Stimulated activated CD4-positive, alpha-beta T cell treated with anti-CD3 and anti-CD28 coated beads, Interleukin-2, amount 100 ng/mL, for 48 hours (primary cell): ENCODE data around the gene SLC2A13.
"Not testable (repeated sequence)": the region's sequence is repeated elsewhere in the genome, so short reads cannot be mapped to it uniquely, and the experiment has no call there.

ENCODE experiments used
- DNase-seq, 2 donors: peaks; one replicate each; pipeline ENCODE4 v3.0.0-alpha.2; 2020

Gene SLC2A13

DNA sequence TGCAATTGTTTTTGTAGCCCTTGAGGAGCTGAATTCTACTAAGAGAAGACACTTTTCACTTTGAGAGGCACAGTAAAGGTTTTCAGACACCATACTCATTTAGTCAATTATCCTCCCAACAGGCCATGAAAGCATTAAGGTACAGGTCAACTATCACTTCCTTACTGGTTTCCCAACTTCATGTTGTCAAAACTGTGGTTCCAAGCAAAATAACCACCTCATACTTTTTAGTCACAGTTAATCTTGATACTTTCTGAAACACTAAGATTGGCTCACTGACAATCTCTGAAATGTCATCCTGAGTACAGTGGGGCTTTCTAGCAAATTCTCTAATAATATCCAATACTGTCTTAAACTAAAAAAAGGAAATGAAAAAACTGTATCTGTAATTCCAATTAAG lies 71.7 kb downstream of the SLC2A13 start:
- no peak for DNase-seq

DNA sequence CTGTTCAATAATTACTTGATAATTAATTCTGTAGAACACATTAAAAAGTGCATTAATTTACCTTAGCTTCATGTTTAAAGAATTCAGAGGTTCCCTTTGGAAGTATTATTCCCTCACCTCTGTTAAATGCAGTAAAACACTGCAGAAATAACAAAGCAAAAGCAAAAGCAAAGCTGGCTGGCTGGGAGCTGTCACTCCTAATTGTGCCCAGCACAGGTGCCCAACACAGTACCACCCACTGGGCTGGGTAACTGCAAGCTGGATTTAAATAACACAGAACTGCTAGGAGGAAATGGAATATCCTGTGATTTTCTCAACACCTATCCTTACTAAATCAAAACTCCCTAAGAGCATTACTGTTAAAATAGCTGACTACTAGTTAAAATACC lies 72.6 kb downstream of the SLC2A13 start:
- no peak for DNase-seq

DNA sequence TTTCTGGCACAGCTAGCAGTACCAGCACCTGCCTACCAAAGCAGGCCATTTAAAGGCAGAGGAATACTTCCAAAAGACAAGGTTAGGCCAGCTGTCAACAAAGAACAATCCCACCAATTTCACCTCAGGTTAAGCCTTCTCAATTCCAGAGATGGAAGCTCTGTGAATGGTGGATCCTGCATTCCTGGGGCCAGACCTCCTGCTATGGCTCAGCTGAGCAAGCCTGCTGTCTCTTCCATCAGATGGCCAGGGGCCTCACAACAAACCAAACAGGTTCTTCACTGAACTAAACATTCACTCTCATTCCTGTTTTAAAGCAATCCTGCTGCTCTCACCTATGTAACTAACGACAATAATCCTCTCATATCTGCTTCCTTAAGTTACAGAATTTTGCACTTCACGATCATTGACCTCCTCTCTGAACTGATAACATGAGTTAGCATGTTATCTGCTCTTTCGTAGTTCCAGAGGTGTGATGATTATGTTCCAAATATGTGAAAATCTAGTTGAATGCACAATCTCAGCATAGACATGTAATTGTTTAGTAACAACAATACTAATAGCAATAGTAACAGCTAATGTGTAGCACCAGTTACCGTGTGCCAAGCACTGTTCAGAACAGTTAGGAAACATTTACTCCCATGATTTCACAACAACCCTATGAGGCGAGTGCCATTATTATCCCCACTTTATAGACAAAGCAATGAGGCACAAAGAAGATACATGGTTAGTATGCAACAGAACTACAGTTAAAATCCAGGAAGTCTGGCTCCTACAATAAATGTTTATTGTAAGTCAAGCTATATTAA lies 73.2 kb downstream of the SLC2A13 start:
- no peak for DNase-seq

DNA sequence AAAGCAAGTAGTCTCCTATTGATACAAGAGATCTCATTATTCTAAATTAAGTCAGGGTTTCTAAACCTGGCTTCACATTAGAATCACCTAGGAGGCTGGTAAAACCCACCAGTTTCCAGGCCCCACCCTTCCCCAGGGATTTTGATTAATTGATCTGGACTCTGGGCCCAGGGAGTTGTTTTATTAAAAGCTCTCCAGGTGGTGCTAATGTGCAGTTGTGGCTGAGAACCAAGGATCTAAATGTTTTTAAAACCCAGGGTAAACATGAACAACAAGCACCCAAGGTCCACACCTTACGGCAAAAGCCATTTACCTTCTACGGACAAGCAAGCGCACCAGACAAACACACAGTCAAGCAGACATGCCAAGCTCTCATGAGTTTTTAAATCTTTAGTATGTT lies 73.9 kb downstream of the SLC2A13 start:
- DNase-seq: no peak

DNA sequence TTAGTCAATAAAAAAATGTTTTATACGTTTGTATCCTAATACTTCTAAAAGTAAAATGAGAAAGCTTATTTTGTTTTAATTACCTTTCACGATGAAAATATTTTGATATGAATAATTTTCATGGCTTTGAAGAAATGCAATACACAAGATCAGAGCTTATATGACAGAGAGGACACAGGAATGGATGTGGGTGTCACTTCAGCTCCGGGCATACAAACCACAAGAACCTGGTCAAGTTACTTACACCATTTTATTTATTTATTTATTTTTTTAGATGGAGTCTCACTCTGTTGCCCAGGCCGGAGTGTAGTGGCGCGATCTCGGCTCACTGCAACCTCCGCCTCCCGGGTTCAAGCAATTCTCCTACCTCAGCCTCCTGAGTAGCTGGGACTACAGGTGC lies 74.9 kb downstream of the SLC2A13 start:
- DNase-seq: not testable (repeated sequence)

DNA sequence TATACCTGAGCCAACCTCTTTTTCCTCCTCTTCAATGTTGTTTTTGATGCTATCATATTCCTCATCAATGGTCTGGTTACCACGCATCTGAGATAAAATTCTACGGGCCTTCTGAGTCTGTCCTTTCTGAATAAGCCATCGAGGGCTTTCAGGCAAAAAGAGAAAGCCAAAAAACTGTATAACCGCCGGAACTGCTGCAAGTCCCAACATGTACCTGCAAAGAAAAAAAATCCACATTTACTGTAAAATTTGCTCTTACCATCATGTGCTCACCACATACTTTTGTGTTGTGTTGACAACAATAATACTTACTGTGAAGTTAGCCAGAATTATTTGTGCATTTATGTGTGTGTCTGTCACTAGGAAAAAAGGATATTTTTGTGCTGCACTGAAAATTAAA lies 77.6 kb downstream of the SLC2A13 start:
- no peak for DNase-seq

DNA sequence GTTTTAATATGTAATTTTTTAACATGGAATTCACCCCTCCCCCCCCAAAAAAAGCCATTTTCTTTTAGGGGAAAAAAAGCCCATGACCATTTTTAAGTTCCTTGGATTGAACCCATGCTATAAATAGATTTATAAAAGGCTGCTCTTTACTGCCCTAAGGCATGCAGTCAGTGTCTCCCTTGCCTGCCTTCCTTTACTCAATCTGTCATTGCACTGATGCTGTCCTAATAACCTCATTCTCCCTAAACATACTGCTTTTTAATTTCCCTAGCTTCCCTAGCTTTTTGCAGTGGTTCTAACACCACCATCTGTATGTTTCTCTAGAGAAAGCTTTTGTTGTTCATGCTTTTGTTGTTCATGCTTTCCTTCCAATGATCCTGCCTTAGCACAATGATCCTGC lies 83.0 kb downstream of the SLC2A13 start:
- no peak for DNase-seq

DNA sequence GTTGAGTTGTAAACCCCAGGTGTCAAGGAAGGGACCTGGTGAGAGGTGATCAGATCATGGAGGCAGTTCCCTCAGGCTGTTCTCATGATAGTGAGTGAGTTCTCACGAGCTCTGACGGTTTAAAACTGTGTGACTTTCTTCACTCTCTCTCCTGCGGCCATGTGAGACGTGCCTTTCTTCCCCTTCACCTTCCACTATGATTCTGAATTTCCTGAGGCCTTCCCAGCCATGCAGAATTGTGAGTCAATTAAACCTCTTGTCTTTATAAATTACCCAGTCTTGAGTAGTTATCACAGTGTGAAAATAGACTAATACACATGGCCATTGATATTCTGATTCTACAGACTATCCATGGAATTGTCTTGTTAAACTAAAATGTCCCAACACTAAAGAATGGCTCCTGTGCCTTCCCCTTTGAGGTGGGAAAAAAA lies 85.6 kb downstream of the SLC2A13 start:
- no peak for DNase-seq

DNA sequence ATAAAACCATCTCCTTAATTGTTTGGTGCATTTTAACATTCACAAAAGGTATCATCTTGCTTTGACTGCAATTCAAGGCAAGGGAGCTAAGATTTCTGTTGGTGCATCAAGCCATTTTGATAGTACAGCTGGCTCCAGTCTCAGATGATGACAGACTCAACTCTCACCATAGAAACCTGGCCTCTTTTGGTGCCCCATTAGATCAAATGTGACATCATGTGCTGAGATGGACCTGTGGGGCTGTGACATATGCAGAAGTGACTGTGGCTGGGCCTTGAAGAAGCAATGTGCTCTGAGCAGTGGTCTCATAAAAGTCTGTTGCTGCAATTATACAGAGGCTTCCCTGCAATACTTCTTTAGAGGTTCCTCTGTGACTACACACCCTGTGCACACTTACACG lies 88.4 kb downstream of the SLC2A13 start:
- no peak for DNase-seq

DNA sequence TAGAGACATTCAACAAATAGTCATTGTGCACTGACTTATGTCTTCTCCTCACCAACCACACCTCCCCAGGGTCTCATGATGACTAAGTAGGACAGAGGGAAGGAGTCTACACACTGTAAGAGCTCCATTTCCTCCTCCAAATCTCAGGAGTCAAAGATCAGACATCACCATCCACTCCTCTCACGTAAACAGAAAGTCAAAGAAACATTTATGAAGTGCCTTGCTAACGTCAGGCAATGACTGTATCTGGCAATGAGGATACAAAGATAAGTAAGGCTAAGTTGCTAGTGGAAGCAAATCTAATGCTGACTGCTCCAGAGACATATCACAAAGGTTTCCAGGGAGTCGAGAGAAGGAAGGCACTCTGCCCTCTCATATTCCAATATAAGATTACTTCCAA lies 88.9 kb downstream of the SLC2A13 start:
- DNase-seq: no peak

DNA sequence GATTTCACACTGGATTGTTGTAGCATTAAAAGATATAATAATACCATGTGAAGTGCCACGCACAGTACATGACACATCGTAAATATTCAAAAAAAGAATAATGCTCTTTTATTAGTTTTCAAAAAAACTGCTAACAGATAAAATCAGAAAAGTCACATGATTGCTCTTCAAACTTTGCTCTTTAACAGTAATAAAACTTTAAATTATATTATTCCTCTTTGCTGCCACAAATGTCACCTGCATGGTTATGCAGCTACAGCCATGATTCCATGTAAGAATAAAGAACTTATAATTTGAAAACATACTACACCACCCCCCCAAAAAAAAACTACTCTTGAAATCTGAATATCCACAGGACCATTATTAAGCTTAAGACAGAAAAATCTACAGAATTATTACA lies 90.0 kb downstream of the SLC2A13 start:
- DNase-seq: no peak

DNA sequence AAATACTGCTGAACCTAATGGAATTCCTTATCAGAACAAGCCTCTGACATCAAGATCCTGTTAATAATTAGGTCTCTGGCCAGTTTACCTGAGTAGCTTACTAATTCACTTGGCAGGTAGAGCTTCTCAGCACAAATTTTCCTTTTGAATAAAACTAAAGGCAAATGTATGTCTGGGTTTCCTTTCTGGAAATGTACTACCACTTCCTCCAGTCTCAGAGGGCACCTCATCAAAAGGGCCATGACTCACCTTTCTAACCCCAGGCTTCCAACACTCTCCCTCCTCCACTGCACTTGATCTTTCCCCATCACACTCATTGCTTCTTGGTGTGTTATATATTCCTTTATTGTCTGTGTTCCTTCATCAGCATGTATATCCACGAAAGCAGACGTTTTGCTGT lies 90.5 kb downstream of the SLC2A13 start:
- DNase-seq: no peak

DNA sequence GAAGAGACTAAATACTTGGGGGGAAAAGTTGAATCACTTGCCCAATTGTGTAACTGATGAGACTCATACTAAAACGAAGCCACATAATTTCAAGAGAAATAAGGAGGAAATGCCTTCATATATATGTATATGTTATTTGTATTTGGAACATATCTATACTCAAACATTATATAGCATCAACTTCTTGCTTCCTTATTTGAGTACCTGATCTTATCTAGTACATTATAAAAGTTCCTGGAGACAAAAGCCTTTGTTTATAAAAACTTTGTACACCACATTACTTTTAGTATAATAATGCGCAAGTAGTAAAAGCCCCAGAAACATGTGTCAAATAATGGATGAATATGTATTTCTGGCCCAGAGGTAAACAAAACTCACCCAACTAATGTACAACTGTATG lies 92.0 kb downstream of the SLC2A13 start:
- no peak for DNase-seq

DNA sequence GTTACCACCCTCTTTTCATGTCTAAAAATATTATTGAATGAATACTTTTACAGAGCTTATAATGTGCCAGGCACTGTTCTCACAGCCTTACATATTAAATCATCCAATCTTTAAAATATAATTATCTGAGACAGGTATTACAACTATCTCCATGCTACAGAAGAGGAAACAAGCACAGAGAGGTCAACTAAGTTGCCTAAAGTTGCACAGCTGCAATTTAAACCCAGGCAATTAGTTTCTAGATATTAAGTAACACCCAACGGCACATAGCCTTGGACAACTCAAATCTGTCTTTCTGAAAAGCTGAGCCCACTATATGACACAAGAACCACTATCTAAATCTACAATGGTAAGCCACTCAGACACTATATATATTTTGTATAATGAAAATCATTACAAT lies 92.6 kb downstream of the SLC2A13 start:
- no peak for DNase-seq

DNA sequence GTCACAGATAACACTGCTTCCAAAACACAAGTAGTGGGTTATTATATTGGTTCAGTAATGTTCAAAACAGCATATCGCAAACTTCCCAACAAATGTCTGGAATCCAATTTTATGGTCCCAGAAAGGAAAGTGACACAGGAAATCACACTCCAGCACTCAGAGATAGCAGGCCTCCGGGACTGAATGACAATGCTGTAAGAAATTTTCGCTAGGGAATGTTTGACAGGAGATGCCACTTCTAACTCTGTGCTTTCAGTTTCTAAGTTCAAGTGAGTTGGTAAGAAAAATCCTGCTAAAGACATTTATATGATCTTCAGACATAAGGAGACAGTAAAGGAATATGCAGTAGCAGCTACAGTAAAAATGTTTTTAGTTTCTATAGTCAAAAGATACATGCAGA lies 93.2 kb downstream of the SLC2A13 start:
- DNase-seq: no peak

DNA sequence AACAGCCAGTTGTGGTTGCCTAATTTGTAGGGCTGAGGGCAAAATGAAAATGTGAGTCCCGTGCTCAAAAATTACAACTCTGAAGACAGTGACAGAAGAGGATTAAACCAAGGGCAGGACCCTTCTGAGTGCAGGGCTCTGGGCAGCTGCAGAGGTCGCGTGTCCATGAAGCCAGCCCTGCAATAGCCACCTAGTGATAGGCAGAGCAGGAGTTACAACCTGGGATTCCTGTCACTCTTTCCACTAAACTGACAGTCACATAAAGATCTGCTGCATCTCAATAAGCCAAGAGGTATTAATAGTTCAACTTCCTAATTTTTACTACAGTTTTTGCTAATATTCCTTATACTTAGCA lies 94.1 kb downstream of the SLC2A13 start:
- DNase-seq: no peak

DNA sequence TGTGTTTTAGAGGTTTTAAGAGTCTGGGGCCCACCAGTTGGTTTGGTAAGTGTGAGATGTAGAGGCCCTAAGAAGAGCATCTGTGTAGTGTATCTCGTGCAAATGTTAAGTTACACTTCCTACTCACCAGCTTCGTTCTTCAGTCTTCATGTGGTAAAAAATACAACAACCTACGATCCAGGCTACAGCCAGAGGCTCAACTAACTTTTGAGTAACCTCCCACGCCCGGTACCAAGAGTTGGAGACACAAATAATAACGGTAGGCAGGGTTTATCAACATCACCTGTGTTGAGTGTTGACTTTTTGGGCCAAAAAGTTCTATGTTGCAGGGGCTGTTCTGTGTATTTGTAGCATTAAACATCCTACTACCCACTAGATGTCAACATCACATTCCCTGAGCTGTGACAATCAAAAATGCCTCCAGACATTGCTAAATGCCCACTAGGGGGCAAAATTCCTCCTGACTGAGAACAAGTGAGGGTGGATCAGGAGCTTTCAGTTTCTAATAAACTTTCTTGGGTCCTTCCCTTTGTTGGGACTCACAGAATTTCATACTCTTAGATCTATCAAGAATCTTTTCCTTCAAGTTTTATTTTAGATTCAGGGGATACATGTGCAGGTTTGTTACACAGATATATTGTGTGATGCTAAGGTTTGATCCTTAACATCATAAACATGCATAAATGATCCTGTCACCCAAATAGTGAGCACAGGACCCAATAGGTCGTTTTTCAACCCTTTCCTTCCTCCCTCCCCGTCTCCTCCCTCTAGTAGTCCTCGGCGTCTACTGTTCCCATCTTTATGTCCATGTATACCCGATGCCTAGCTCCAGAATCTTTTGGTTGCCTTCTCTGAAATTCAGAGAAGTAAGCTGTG lies 94.7 kb downstream of the SLC2A13 start:
- peak; percentile 27 to 32 for DNase-seq

DNA sequence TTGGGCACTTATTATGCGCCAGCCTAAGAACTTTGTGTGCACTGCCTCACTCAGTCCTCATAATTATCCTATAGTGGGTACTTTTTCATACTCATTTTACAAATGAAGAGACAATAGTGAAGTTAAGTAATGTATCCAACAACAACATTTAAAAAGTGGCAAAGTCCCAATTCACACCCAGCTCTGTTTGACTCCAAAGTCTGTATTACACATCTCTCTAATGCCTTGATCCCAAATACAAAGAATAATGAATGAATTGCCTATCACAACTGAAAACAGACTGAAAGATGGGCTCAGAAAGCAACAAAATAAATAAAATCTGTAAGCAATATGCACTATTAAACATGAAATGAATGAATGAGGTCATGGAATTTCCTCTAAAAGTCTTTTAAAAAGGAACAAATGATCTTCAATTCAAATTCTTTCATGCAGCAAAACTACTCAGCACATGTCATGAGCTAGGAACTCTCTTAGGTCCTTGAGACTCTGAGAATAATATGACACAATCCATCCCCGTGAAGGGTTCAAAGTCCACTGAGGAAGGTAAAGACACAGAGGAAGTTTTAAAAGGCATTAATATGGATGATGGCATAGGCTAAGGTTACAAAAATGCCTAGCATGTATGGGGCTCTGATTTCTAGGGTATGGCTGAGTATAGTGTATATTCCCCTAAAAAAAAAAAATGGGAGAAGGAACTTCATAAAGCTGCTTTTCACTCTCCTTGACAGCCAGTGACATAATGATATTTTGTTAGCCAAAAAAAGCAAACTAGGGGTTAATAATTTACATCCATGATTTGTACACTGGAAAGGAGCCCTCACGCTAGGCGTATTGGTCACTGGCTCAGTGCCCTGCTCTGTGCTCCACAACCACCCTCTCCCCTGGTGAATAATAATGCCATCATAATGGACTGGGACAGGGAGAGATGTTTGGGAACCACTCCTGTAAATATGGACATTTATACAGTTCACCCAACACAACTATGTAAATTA lies 103.4 kb downstream of the SLC2A13 start:
- no peak for DNase-seq

DNA sequence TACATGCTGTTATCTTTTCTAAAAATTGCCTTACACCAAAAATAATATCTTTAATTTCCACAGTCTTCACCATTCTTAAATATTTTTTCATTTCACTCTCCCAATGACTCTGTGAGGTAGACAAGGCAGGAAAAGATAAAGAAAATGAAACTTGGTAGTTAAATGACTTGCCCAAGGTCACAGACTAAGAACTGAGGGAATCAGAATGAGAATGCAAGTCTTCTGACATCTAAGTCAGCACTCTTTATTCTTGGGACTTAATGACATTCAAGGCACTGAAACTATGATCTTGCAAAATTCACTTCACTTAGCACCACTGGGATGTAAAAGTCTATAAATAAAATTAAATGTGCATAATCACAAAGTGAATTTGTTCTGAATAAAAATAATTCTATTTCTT lies 104.5 kb downstream of the SLC2A13 start:
- no peak for DNase-seq

DNA sequence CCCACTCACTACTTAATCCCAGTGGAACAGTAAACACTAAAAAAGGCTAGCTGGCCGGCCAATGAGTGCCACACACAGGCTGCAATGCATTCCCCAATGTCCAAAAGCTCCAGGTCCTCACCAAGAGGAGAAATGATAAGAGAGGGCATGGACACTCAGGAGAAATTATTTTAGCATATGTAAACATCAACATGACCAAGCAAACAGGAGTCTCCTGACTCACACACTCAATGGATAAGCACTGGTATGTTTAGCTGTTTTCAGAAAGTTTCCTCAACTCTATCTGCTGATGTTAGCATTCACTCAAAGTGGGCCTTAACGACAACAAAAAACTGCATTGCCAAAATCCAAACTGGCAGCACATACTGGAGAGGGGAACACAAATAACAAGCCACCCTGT lies 105.0 kb downstream of the SLC2A13 start:
- no peak for DNase-seq

DNA sequence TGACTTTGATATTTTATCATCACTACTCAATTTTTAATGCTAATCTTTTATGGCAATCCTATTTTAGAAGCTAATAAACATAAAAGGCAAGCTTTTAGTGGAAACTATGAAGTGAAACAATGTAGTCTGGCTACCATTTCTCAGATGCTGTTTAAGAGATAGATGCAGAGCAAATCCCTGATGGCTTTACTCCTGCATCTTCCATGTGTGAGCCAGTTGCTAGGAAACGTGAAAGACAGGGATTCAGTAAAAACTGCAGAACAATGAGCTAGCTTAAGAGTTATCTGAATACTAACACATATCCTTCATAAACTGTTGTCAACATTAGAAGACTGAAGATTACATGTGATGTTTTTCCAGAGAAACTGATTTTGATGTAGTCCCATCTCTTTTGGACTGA lies 112.6 kb downstream of the SLC2A13 start:
- no peak for DNase-seq

DNA sequence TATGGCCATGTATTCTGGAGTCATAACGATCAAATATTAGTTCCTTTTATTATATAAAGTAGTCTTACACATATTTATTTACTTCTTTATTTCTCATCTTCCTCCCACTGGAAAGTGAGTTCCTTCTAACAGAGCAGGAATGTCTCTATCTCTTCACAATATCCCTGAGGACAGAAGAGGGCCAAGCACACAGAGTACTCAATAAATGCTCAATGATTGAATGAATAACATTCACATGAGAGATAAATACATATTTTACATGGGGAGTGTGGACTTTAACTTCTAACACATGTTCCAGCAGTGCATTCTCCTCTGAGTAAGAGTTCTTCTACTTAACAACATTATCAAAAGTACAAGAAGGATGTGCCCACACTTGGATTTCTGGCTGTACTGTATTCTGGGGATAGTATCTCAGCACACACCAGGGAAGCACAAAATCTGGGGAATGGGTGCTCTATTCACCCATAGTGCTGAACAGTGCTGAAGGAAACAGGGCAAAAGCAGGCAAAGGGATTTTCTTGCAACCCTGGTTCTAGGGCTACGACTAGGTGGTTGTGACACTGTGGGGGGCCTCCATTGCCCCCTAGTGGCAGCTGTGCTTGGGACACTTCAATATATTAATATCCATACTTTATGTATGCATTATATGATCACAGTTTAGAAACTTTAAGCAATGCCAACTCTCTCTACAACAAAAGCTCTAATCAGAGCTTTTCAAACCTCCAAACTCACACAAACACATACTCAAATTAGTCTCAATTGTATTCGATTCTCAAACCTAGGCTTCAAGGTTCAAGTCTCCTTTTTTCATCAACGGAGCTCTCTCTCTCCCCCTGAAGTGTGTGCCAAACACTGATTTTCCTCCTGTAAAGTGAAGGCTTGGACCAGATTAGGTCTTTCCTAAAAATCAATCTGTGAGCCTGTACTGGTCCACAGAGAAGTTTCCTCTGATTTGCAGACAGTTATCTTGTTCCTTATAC lies 115.5 kb downstream of the SLC2A13 start:
- peak; percentile 48 to 54 for DNase-seq
